GM12878 (cell line): Measurements from ENCODE around the gene SARS2. TPM values are rescaled to one million over a fixed set of nuclear protein-coding genes. Genes with fewer than 3 reads are reported as not detected.
"Not testable (repeated sequence)": the region's sequence is repeated elsewhere in the genome, so short reads cannot be mapped to it uniquely, and the experiment has no call there.

Experiments used
- ATAC-seq: fragments of 200-7000 bp; cut with Tn5 transposase; 3 replicates; pipeline ENCODE4 v1.9.1; 2020; ENCODE audit warnings: mild to moderate bottlenecking, moderate library complexity
- BruUV-seq: library from RNA; stranded (reverse); fragments of 400-500 nt; replicated peaks from 2 replicates; lab custom pipeline; 2021; lab: Mats Ljungman, UMichigan
- CTCF ChIA-PET: fragments of 300-600 bp; sonication (Branson Sonifier 250); formaldehyde crosslinking; extraction: SDS; loops from one replicate; lab custom pipeline; 2021; ENCODE audit warnings: inconsistent platforms; lab: Yijun Ruan, JAX
- POLR2A ChIA-PET: fragments of 350-600 bp; formaldehyde crosslinking; extraction: SDS; loops from one replicate; lab custom pipeline; 2021; ENCODE audit warnings: inconsistent platforms; lab: Charles Lee
- RAD21 ChIA-PET: fragments of 300-600 bp; sonication (Branson Sonifier 250); formaldehyde crosslinking; loops from one replicate; lab custom pipeline; 2023; ENCODE audit warnings: antibody characterized with exemption; ENCODE audit not compliant: unreplicated experiment; lab: Charles Lee
- SMC1A ChIA-PET: fragments of 300-600 bp; sonication (Branson Sonifier 250); formaldehyde crosslinking; loops from one replicate; lab custom pipeline; 2023; ENCODE audit not compliant: unreplicated experiment, uncharacterized antibody; lab: Charles Lee
- DNase-seq: peaks from one replicate; pipeline ENCODE4 v3.0.0-alpha.2; 2011; ENCODE audit warnings: low read depth, low spot score
- FAIRE-seq: peaks from 3 replicates; lab custom pipeline; 2011; peaks lifted over from hg19 to GRCh38; lab: Jason Lieb, UNC
- H2AFZ ChIP-seq: 2 replicates; pipeline ENCODE4 v1.6.0; 2011; ENCODE audit warnings: low read depth, low read length, control low read depth; ENCODE audit not compliant: control insufficient read depth
- H3K27ac ChIP-seq: 2 replicates; pipeline ENCODE4 v1.5.1; 2011; ENCODE audit warnings: control low read depth; ENCODE audit not compliant: control insufficient read depth, insufficient read depth
- H3K27me3 ChIP-seq, 2 experiments: replicated peaks in 1 of 2; 2 replicates each; pipeline versions ENCODE4 v1.6.0 to v1.6.1; 2011; ENCODE audit warnings: low read length in 1 of 2; ENCODE audit not compliant: control insufficient read depth in 2 of 2, insufficient read depth in 2 of 2
- H3K36me3 ChIP-seq, 2 experiments: 2 replicates each; pipeline ENCODE4 v1.5.1; 2011; ENCODE audit warnings: low read length in 1 of 2; ENCODE audit not compliant: control insufficient read depth in 2 of 2, insufficient read depth in 2 of 2
- H3K4me1 ChIP-seq: 2 replicates; pipeline ENCODE4 v1.6.1; 2011; ENCODE audit warnings: mild to moderate bottlenecking, low read length, moderate library complexity, mixed read lengths; ENCODE audit not compliant: control insufficient read depth, insufficient read depth
- H3K4me2 ChIP-seq: 2 replicates; pipeline ENCODE4 v1.6.0; 2011; ENCODE audit warnings: control low read depth; ENCODE audit not compliant: control insufficient read depth, insufficient read depth
- H3K4me3 ChIP-seq: fragments of 200-600 bp; sonication (generic); 2 replicates; pipeline ENCODE4 v1.5.1; 2016
- H3K79me2 ChIP-seq: 2 replicates; pipeline ENCODE4 v1.6.0; 2011; ENCODE audit warnings: low read length; ENCODE audit not compliant: control insufficient read depth, insufficient read depth
- H3K9ac ChIP-seq: 2 replicates; pipeline ENCODE4 v1.8.0; 2011; ENCODE audit warnings: low read length, control low read depth, mixed read lengths; ENCODE audit not compliant: control insufficient read depth, insufficient read depth
- H3K9me3 ChIP-seq: replicated peaks from 3 replicates; pipeline ENCODE4 v1.5.1; 2011; ENCODE audit warnings: mild to moderate bottlenecking, low read length; ENCODE audit not compliant: control insufficient read depth, insufficient read depth
- H4K20me1 ChIP-seq: 2 replicates; pipeline ENCODE4 v1.6.0; 2011; ENCODE audit not compliant: control insufficient read depth, insufficient read depth
- JUND ChIP-seq: IDR thresholded peaks from 2 replicates; pipeline ENCODE4 v1.6.1; 2012; ENCODE audit warnings: low read depth, mild to moderate bottlenecking, low read length, improper control_type of control experiment, moderate library complexity
- KDM1A ChIP-seq: fragments of 200-600 bp; sonication (generic); IDR thresholded peaks from 2 replicates; pipeline ENCODE4 v1.6.1; 2016; ENCODE audit warnings: borderline replicate concordance
- KLF5 ChIP-seq: fragments of 450-650 bp; IDR thresholded peaks from 2 replicates; pipeline ENCODE4 v1.6.1; 2014; ENCODE audit warnings: mild to moderate bottlenecking; ENCODE audit not compliant: partially characterized antibody
- MAX ChIP-seq: IDR thresholded peaks from 2 replicates; pipeline ENCODE4 v1.6.1; 2012; ENCODE audit warnings: low read depth, low read length, improper control_type of control experiment
- NKRF ChIP-seq: fragments of 450-650 bp; conservative IDR thresholded peaks from 2 replicates; pipeline ENCODE4 v1.6.1; 2017; ENCODE audit warnings: mild to moderate bottlenecking, moderate library complexity
- PML ChIP-seq: IDR thresholded peaks from 2 replicates; pipeline ENCODE4 v1.6.1; 2012; ENCODE audit warnings: low read length, inconsistent platforms
- RAD51 ChIP-seq: fragments of 450-650 bp; IDR thresholded peaks from 2 replicates; pipeline ENCODE4 v1.6.1; 2016; ENCODE audit warnings: moderate library complexity, mild to moderate bottlenecking, inconsistent platforms
- ZNF687 ChIP-seq: fragments of 450-650 bp; IDR thresholded peaks from 2 replicates; pipeline ENCODE4 v1.6.1; 2017; ENCODE audit warnings: mild to moderate bottlenecking, moderate library complexity
- WGBS: methylation state at CpG from one replicate; pipeline ENCODE4 v1.1.6; 2016; ENCODE audit warnings: low lambda C conversion rate; ENCODE audit not compliant: insufficient replicate concordance, insufficient coverage; ENCODE audit errors: missing lambda C conversion rate; 5-methylcytosine and 5-hydroxymethylcytosine counted together
- in situ Hi-C: fragments of 300-500 bp; cut with MboI; formaldehyde crosslinking; loops from 9 replicates; pipeline ENCODE4 v1.14.3; 2018; ENCODE audit warnings: mixed read lengths
- intact Hi-C: fragments of 100-400 bp; cut with micrococcal nuclease; formaldehyde crosslinking; loops from one replicate; pipeline ENCODE4 v1.14.2; 2022; ENCODE audit not compliant: unreplicated experiment
- polyA plus RNA-seq, 11 experiments: library from polyadenylated mRNA; depleted of rRNA in 4 of 11; unstranded in 6 of 11; stranded (reverse) in 5 of 11; fragments of >200 nt; fragmentation: Nextera tagmentation in 4 of 11; fragmentation: Illumina TruSeq in 1 of 11; extraction: Ambion mirVana in 4 of 11; extraction: Trizol in 1 of 11; gene quantifications; 1 replicate in 1 of 11; 2 replicates in 10 of 11; pipeline versions ENCODE4 v1.2.1 to v1.2.3, GENCODE V29; 2011 to 2016; ENCODE audit warnings: inconsistent platforms in 2 of 11, missing spikeins in 2 of 11, low read depth in 1 of 11
- total RNA-seq, 4 experiments: library from RNA; depleted of rRNA in 3 of 4; stranded (reverse); fragments of >200 nt in 3 of 4; fragmentation: Illumina TruSeq in 1 of 4; extraction: Trizol in 1 of 4; gene quantifications; 2 replicates each; pipeline versions ENCODE4 v1.2.1 to v1.2.3, GENCODE V29; 2013 to 2021

Gene SARS2
- total and polyA plus RNA-seq, 10 of the 15 experiments (the other 5 are each of a cell fraction or from before 2014, with no cell fraction given) = 2.6 to 50.3 (median 27.5) TPM

- Histone ChIP-seq H3K27me3 (no peaks in the 10 kb centered on the region), H4K20me1 (no peaks in the 10 kb centered on the region), H3K9me3 (no peaks in the 10 kb centered on the region), H2AFZ (no peak overlapping the region), H3K36me3 (no peaks in the 10 kb centered on the region; a peak in 1 of 4 replicates), H3K4me3 (no peak overlapping the region), H3K79me2 (no peaks in the 10 kb centered on the region), H3K4me2 (no peak overlapping the region), H3K4me1 (no peaks in the 10 kb centered on the region), H3K27ac (no peak overlapping the region), H3K9ac (no peak overlapping the region)
- intact Hi-C loops = loop anchor here (10.0 kb wide), 2 partner anchors 54 to 104 kb away; partner anchors contain the start of genes ECH1 and LGALS7B
- FAIRE-seq = no peak
- in situ Hi-C loops = no loop called here
- POLR2A ChIA-PET = no interaction called here
- ATAC-seq = no peak
- RAD21 ChIA-PET = interaction anchor here (1.4 kb wide), 1 partner anchor 11 kb away, joined by 8 read pairs; the partner anchor contains the start of gene RINL
- CTCF ChIA-PET = interaction anchor here (1.3 to 5.8 kb wide), 5 partner anchors 11 to 376 kb away, joined by 8 to 62 read pairs (median 15); partner anchors contain the start of genes NFKBIB, RINL and SIRT2
- no TSS peak for BruUV-seq
- SMC1A ChIA-PET = no interaction called here
- no peak for TF ChIP-seq RAD51
- no peak for TF ChIP-seq KLF5
- no peak for TF ChIP-seq MAX
- no peak for TF ChIP-seq NKRF
- no peak for TF ChIP-seq JUND
- TF ChIP-seq ZNF687 = no peak
- no peak for TF ChIP-seq KDM1A
- TF ChIP-seq PML = no peak
- no peak for DNase-seq
- WGBS = 87% methylated on average over 15 of the region's 17 CpGs
Measured at GRCh38 chr19:38888876-38889275, 41.7 kb downstream of the SARS2 start.

GRCh38 chr19:38884691-38885090 lies 45.9 kb downstream of the SARS2 start:
- H3K27me3 ChIP-seq, H3K27ac ChIP-seq, SMC1A ChIA-PET, H3K9ac ChIP-seq, H3K4me1 ChIP-seq, H2AFZ ChIP-seq, FAIRE-seq, H3K79me2 ChIP-seq, H3K4me3 ChIP-seq, H3K4me2 ChIP-seq, DNase-seq, ATAC-seq, H3K36me3 ChIP-seq, in situ Hi-C loops, BruUV-seq, H3K9me3 ChIP-seq, H4K20me1 ChIP-seq: not testable (repeated sequence)
- 83% methylated on average over 3 of the region's 3 CpGs for WGBS
- CTCF ChIA-PET = interaction anchor here (0.6 to 1.1 kb wide), 3 partner anchors 44 to 482 kb away, joined by 3 to 5 read pairs (median 4); partner anchors contain the start of gene FAM98C
- intact Hi-C loops = loop anchor here (10.0 kb wide), 2 partner anchors 50 to 100 kb away; partner anchors contain the start of genes ECH1 and LGALS7B
- RAD21 ChIA-PET = interaction anchor here (1.5 kb wide), 1 partner anchor 481 kb away, joined by 3 read pairs; the partner anchor contains the start of gene FAM98C
- POLR2A ChIA-PET = interaction anchor here (2.2 kb wide), 1 partner anchor 232 kb away, joined by 6 read pairs; no protein-coding TSS in a partner anchor
